GM19035 (cell line): ENCODE data around the gene ZDHHC14.

Experiments used
- ATAC-seq: cut with Tn5 transposase; IDR thresholded peaks from one replicate; pipeline ENCODE4 v1.9.1; 2021; ENCODE audit not compliant: unreplicated experiment

The ZDHHC14 gene

GRCh38 chr6:157438611-157439111 is 57.7 kb downstream of the ZDHHC14 start:
- no peak for ATAC-seq

GRCh38 chr6:157440171-157440570 is 59.2 kb downstream of the ZDHHC14 start:
- no peak for ATAC-seq

DNA sequence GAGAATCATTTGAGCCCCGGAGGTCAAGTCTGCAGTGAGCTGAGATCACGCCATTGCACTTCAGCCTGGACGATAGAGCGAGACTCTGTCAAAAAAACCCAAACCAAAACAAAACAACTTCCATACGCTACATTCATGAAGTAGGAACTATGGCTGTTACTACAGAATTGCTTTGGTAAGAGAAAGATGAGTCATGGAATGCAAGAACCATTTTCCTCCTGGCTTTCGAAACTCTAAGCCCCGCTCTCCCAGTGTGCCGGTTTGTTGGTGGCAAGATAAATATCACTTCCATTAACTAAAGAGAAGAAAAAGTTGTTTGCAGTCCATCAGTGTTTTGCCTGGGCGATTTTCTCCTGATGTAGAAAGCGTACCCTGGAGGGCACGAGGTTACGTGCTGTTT is 61.3 kb downstream of the ZDHHC14 start:
- no peak for ATAC-seq

DNA sequence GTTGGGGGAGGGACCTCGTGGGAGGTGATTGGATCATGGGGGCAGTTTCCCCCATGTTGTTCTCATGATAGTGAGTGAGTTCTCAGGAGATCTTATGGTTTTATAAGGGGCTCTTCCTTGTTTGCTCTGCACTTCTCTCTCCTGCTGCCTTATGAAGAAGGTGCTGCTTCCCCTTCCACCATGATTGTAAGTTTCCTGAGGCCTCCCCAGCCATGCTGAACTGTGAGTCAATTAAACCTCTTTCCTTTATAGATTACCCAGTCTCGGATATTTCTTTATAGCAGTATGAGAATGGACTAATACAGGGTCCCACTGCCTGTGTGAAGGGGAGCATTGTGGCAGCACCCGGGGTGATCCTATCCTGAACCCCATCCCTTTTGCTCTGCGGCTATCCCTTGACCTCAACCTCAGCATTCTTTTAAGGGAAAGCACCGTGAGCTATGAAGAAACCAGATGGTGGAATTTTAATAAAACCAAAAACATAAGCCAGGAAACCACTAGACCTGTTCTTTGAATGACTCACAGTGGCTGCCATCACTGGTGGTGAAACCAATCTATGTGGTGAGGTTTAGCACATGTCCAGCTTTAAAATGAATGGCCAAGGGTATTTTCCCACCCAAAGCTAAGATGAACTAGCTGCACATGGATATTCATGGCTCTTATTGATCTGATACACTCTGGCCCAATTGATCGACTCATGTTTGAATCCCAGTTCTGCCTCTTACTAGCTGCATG is 62.2 kb downstream of the ZDHHC14 start:
- ATAC-seq, result peak; percentile 88

- ATAC-seq, result no peak
Measured at GRCh38 chr6:157445277-157446009, 64.5 kb downstream of the ZDHHC14 start.

- ATAC-seq, result no peak
Measured at GRCh38 chr6:157447735-157448134, 66.7 kb downstream of the ZDHHC14 start.

DNA sequence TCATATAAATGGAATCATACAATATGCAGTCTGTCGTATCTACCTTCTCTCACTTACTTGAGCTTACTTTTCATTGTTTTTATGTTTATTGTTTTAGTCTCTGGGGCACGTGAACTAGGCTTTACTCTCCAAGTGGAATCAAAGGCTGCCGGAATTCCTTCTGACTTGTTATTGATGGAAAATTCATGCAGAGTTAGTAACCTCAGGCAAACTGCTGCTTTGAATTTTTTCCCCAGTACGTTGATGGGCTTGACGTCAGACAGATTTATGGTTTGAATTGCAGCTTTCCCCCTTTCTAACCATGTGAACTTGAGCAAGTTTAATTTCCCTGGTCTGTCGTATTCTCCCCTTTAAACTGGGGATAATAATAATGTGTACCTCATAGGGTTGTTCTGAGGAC is 68.6 kb downstream of the ZDHHC14 start:
- no peak for ATAC-seq

GRCh38 chr6:157450931-157451742 is 70.1 kb downstream of the ZDHHC14 start:
- no peak for ATAC-seq

- no peak for ATAC-seq
Measured at GRCh38 chr6:157452096-157452495, 71.1 kb downstream of the ZDHHC14 start.

DNA sequence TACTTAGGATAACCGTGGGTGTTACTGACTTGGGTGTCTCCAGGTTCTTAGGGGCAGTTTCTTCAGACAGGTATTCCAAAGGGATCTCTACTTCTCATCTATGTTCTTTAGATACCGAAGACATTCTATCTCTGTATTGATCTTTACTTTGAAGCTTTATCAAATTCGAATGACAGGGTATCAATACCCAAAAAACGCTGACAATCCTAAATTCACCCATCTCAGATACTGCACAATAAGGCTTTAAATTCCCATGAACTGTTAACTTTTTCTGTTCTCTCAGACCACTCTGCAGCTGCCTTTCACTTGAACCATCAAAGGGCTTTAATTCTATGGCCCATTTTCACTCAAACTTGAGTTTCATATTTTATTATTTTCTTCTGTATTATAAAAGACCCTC is 72.1 kb downstream of the ZDHHC14 start:
- ATAC-seq, result no peak

DNA sequence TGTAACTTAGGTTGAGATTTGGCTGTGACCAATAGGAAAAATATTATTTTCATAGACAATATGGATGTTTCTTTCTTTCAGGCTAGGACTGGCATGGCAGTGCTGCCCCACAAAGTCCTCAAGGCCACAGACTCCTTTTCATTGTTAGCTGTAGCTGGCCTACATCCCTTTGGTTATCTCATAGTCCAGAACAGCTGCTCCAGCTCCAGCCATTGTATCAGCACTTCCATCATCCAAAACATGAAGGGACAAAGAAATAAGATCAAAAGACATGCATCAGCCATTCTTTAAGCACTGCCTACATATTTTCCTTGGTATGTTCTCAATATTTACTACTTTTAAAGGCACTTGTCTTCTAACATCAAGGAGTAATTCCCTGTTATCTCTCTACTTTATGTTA is 73.0 kb downstream of the ZDHHC14 start:
- no peak for ATAC-seq

GRCh38 chr6:157454762-157455714 is 74.0 kb downstream of the ZDHHC14 start:
- no peak for ATAC-seq

- no peak for ATAC-seq
Measured at GRCh38 chr6:157455731-157456523, 74.9 kb downstream of the ZDHHC14 start.

DNA sequence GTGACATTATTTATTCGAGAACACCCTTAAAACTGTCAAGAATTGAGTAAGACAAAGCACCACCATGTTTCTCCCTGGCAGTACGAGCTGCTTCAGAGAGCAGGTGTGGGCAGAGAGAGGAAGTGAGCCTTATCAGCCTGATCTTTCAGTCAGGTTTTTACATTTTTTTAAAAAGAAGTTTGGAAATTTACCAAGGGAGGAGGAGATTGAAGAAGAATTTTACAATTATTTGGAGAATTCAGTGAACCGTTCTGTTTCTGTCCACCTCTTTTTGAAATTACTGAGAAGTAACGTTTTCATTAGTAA is 75.5 kb downstream of the ZDHHC14 start:
- ATAC-seq, result peak; percentile 42

DNA sequence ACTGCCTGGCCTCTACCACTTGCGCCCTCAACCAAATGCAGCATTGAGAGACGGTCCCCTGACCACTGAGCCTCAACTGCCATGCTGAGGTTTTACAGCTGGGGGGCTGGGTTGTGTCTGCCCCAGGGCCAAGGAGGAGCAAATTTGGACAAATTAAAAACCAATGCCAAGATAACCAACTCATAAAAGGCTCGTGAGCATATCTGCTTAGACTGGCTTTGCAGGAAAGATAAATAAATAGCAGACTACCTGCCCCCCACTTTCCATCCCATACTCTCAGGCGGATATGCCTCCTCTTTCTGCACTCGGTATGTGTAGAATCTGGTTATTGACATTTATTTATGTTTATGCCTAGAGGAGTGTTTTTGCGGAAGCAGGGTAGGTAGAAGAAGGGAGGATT is 76.8 kb downstream of the ZDHHC14 start:
- no peak for ATAC-seq

DNA sequence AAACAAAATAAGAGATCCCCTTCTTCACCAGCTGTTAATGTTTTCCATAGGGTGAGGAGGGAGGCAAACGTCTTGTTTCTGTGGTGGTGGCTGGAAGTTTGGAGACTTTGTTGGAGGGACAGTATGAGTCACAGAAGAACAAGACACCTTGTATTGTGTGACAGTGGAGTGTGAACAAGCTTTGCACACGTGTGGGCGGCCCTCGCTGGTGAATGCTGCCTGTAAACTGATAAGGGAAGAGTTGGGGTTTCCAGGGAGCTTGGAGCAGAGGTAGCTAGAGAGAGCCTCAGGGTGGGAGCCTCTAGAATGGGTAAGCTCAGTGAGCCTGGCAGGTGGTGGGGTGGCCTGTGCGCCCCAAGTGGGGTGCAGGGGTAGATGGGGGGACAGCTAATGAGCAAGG is 78.3 kb downstream of the ZDHHC14 start:
- ATAC-seq, result no peak

- ATAC-seq, result peak; percentile 17
Measured at GRCh38 chr6:157460182-157460999, 79.4 kb downstream of the ZDHHC14 start.

DNA sequence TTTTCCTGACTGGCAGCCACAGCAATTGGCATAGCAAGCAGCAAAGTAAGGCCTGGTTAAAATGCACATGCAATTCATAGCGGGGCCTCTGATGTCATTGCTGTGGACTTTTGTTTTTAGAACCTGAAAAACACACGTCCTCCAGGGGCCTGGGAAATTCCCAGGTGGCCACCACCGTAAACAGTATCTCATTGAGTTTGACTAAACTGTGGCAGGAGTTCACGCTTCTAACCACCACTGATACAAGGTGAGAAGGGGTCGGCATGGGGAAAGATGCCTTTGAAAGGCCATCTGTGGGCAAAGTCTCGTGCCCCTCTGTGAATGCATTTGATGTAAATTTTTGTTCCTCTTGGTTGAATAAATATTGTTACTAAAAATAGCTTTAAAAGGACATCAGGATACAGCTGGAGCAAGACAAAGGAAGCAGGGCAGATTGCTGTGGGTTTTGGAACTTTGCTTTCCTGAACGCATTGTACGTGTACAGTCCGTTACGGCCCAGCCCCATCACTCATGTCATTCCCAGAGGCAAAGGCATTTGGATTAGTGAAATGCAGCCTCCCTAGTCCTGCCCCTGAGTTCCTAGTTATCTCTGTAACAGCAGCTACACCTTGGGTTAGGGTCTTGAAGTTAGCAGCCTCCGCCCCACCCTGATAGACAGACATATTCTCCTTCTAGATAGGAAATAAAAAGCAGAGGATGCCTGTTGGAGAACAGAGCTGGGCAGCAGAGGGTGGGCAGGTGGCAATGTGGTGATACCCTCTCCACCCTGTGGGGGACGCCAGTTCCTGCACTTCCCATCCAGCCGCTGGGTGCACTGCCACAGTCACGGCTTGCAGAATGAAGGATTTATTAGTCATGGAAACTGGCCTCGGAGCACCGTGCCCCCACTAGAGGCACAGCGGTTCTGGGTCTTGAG is 80.3 kb downstream of the ZDHHC14 start:
- ATAC-seq, result peak; percentile 50
